Thyroid gland (tissue), 4 donors: ENCODE measurements around the gene PLCH1. TPM values are rescaled to one million over a fixed set of nuclear protein-coding genes. Genes with fewer than 3 reads are reported as not detected.

ENCODE experiments used
- DNase-seq, 2 donors: peaks; one replicate each; pipeline ENCODE4 v3.0.0-alpha.2; 2019
- H3K27ac ChIP-seq, 3 donors: fragments of 200-600 bp; sonication (generic); 1 replicate in 2 of 3; 2 replicates in 1 of 3; pipeline ENCODE4 v1.5.1; 2016 to 2019; ENCODE audit warnings: mild to moderate bottlenecking in 1 of 3, moderate library complexity in 1 of 3
- H3K27me3 ChIP-seq: fragments of 200-600 bp; sonication (generic); one replicate; pipeline ENCODE4 v1.5.1; 2019
- H3K36me3 ChIP-seq, 2 donors: fragments of 200-600 bp; sonication (generic); one replicate each; pipeline ENCODE4 v1.5.1; 2016 to 2019
- H3K4me1 ChIP-seq, 2 donors: fragments of 200-600 bp; sonication (generic); one replicate each; pipeline ENCODE4 v1.5.1; 2017 to 2019
- H3K4me3 ChIP-seq, 3 donors: fragments of 200-600 bp; sonication (generic); replicated peaks in 1 of 3; 1 replicate in 2 of 3; 2 replicates in 1 of 3; pipeline ENCODE4 v1.5.1; 2016; ENCODE audit warnings: mild to moderate bottlenecking in 1 of 3
- H3K9me3 ChIP-seq: fragments of 200-600 bp; sonication (generic); one replicate; pipeline ENCODE4 v1.5.1; 2017
- CTCF ChIP-seq, 6 experiments: fragments of 200-600 bp in 3 of 6; fragments of 450-650 bp in 3 of 6; sonication (generic) in 3 of 6; IDR thresholded peaks; one replicate each; pipeline ENCODE4 v1.5.1; 2016 to 2019; ENCODE audit warnings: antibody characterized with exemption in 6 of 6, mild to moderate bottlenecking in 2 of 6, inconsistent platforms in 1 of 6, moderate library complexity in 1 of 6
- POLR2A ChIP-seq, 2 donors: fragments of 450-650 bp; IDR thresholded peaks; one replicate each; pipeline ENCODE4 v1.6.1; 2017; ENCODE audit warnings: antibody characterized with exemption in 2 of 2, mild to moderate bottlenecking in 2 of 2, moderate library complexity in 1 of 2
- WGBS, 2 donors: methylation state at CpG; one replicate each; pipeline ENCODE4 v1.1.5; 2017; 5-methylcytosine and 5-hydroxymethylcytosine counted together
- intact Hi-C: fragments of 100-400 bp; cut with DNase I; formaldehyde crosslinking; loops from one replicate; pipeline ENCODE4 v1.15.1; 2023
- total RNA-seq, 4 donors: library from RNA; depleted of rRNA; stranded (reverse); fragments of >200 nt; gene quantifications; one replicate each; pipeline ENCODE4 v1.2.3, GENCODE V29; 2016

The PLCH1 gene
- total RNA-seq, 4 donors from 2014 or later = 4.3 to 20.6 (median 14.1) TPM

DNA sequence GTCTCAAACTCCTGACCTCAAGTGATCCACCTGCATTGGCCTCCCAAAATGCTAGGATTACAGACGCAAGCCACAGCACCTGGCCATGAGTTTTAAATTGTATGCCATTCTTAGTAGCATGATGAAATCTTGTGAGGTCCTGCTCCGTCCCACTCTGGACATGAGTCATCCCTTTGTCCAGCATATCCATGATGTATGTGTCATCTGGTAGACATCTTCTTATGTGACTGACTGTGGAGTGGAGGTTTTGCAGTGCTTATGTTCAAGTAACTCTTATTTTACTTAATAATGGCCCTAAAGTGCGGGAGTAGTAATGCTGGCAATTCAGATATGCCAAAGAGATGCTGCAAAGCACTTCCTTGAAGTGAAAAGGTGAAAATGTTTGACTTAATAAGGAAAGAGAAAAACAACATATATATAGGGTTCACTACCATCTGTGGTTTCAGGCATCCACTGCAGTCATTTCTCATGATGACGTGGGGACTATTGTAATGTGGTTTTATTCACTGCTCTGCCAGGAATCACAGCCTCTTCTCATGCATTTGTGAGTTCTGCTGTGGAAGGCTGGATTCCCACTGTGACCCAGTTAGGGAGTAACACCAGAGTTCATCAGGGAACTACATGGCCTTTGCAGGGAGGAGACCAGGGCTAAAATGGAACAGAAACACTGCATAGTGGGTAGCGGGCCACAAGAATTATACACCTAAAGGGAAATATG, 246.8 kb downstream of the PLCH1 start:
- no peaks in the 10 kb centered on the region for H3K36me3 ChIP-seq
- no peak for TF ChIP-seq CTCF (IDR thresholded peaks at IDR 0.05)
- TF ChIP-seq POLR2A (IDR thresholded peaks at IDR 0.05) = no peak
- 87 to 98% methylated on average over 5 of the region's 5 CpGs for WGBS, 2 donors
- H3K27ac ChIP-seq = no peak overlapping the region
- no peaks in the 10 kb centered on the region for H3K27me3 ChIP-seq
- no peaks in the 10 kb centered on the region for H3K9me3 ChIP-seq
- no peak for DNase-seq
- H3K4me1 ChIP-seq = no peaks in the 10 kb centered on the region
- H3K4me3 ChIP-seq = no peak overlapping the region
- intact Hi-C loops = no loop called here

- H3K4me1 ChIP-seq = no peaks in the 10 kb centered on the region
- no peaks in the 10 kb centered on the region for H3K36me3 ChIP-seq
- H3K9me3 ChIP-seq = no peaks in the 10 kb centered on the region
- no peak overlapping the region for H3K27ac ChIP-seq
- intact Hi-C loops = no loop called here
- no peak overlapping the region for H3K4me3 ChIP-seq
- no peaks in the 10 kb centered on the region for H3K27me3 ChIP-seq
- no peak for TF ChIP-seq CTCF (IDR thresholded peaks at IDR 0.05)
- no peak for TF ChIP-seq POLR2A (IDR thresholded peaks at IDR 0.05)
- no peak for DNase-seq
Observed at GRCh38 chr3:155496206-155496605, 248.7 kb downstream of the PLCH1 start.

DNA sequence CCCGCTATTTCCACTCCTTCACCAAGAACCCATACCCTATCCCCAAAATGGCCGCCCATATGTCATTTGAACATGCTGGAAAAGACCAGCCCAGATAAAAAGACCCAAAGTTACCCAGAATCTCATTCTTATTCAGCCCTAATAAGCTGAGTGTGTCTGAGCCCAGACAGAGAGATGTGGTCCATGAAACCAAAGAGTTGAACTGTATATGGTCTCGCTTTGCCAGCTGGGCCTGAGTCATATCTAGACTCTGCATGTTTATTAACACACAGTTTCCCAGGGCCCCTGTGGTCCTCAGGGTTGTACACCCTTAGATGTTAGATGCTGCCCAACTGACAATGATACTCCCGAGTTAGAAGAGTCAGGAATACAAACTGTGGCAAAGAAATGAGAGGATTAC, 249.5 kb downstream of the PLCH1 start:
- H3K27ac ChIP-seq = no peak overlapping the region
- TF ChIP-seq CTCF (IDR thresholded peaks at IDR 0.05) = no peak
- TF ChIP-seq POLR2A (IDR thresholded peaks at IDR 0.05) = no peak
- H3K36me3 ChIP-seq = no peaks in the 10 kb centered on the region
- intact Hi-C loops = no loop called here
- H3K4me3 ChIP-seq = no peak overlapping the region
- H3K27me3 ChIP-seq = no peaks in the 10 kb centered on the region
- H3K4me1 ChIP-seq = no peaks in the 10 kb centered on the region
- 92 to 93% methylated on average over 4 of the region's 4 CpGs for WGBS, 2 donors
- no peaks in the 10 kb centered on the region for H3K9me3 ChIP-seq
- no peak for DNase-seq

GRCh38 chr3:155494332-155494731, 250.5 kb downstream of the PLCH1 start:
- Histone ChIP-seq H3K4me1 (no peaks in the 10 kb centered on the region), H3K27ac (no peak overlapping the region), H3K36me3 (no peaks in the 10 kb centered on the region), H3K4me3 (no peak overlapping the region), H3K27me3 (no peaks in the 10 kb centered on the region), H3K9me3 (no peaks in the 10 kb centered on the region)
- 78 to 83% methylated on average over 5 of the region's 5 CpGs for WGBS, 2 donors
- TF ChIP-seq CTCF (IDR thresholded peaks at IDR 0.05) = no peak
- TF ChIP-seq POLR2A (IDR thresholded peaks at IDR 0.05) = no peak
- no peak for DNase-seq
- intact Hi-C loops = no loop called here

GRCh38 chr3:155492841-155493240, 252.0 kb downstream of the PLCH1 start:
- intact Hi-C loops = no loop called here
- Histone ChIP-seq H3K36me3 (no peaks in the 10 kb centered on the region), H3K4me3 (no peak overlapping the region), H3K4me1 (no peaks in the 10 kb centered on the region), H3K27ac (no peak overlapping the region), H3K9me3 (no peaks in the 10 kb centered on the region), H3K27me3 (no peaks in the 10 kb centered on the region)
- TF ChIP-seq POLR2A (IDR thresholded peaks at IDR 0.05) = no peak
- TF ChIP-seq CTCF (IDR thresholded peaks at IDR 0.05) = no peak
- WGBS, 2 donors = 96 to 97% methylated on average over 1 of the region's 1 CpG
- no peak for DNase-seq
